ENCODE measurements around the gene KRT77. TPM values are rescaled to one million over a fixed set of nuclear protein-coding genes. Genes with fewer than 3 reads are reported as not detected.

KRT77 gene
- total RNA-seq, 4 donors from 2014 or later = not detected

DNA sequence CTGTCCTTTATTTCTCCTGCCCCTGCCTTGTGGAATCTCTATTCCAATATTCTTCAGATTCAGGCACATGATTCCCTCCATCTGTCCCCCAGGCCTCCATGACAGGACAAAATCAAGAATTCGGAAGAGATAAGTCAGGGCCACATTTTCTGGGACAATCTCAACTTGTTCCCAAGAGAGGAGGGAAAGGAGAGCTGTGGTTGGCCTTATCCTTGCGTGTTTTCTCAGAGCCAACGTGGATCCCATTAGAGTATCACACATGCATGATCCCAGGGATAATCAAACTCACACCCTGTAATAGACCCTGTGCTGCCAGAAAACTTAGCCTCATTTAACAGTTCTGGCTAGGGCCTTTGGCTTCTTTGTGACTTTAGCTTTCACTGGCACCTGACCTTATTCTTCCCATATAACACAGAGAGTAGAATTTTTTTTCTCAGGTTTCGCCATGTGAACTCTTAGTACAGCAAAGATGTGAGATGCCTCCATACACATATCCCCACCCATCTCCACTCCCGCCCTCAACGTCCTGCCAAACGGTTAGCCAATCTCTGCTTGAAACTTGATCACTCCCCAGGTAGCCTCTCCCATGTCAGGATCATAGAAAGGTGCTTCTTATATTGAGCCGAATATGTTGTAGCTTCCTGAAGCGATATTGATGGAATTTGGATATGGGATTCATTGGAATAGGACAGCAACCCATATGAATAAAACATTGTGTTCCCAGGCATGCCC is 16.4 kb downstream of the KRT77 start:
- TF ChIP-seq POLR2A (IDR thresholded peaks at IDR 0.05) = no peak
- TF ChIP-seq, protein P1, sequence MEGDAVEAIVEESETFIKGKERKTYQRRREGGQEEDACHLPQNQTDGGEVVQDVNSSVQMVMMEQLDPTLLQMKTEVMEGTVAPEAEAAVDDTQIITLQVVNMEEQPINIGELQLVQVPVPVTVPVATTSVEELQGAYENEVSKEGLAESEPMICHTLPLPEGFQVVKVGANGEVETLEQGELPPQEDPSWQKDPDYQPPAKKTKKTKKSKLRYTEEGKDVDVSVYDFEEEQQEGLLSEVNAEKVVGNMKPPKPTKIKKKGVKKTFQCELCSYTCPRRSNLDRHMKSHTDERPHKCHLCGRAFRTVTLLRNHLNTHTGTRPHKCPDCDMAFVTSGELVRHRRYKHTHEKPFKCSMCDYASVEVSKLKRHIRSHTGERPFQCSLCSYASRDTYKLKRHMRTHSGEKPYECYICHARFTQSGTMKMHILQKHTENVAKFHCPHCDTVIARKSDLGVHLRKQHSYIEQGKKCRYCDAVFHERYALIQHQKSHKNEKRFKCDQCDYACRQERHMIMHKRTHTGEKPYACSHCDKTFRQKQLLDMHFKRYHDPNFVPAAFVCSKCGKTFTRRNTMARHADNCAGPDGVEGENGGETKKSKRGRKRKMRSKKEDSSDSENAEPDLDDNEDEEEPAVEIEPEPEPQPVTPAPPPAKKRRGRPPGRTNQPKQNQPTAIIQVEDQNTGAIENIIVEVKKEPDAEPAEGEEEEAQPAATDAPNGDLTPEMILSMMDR (IDR thresholded peaks at IDR 0.05) = no peak
- Histone ChIP-seq H3K9me3 (no peaks in the 10 kb centered on the region), H3K27ac (no peak overlapping the region), H3K36me3 (no peaks in the 10 kb centered on the region), H3K4me3 (no peak overlapping the region), H3K27me3 (no peaks in the 10 kb centered on the region), H3K4me1 (no peaks in the 10 kb centered on the region)
- no peak for DNase-seq
- intact Hi-C loops (cut with DNase I; ENCODE audit: low total_unique reads) = no loop called here

DNA sequence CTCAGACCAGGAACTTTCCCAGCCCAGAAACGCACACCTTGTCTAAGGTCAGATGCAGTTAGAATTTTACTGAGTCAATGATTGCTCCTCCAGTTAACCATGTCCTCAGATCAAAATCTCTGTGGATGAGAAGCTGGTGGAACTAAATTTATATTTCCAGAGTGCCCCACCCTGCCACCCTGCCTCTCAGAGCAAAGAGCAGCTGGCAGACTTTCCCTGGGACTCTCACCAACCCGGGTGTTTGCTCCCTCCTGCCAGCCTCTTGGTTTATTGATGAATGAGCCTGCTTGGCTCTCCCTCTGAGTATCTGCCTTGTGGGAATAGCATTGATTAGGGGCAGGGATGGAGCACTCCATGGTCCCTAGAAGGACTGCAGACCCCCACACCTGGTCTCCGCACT is 17.3 kb downstream of the KRT77 start:
- intact Hi-C loops (cut with DNase I; ENCODE audit: low total_unique reads) = no loop called here
- H3K4me3 ChIP-seq = no peak overlapping the region
- no peaks in the 10 kb centered on the region for H3K9me3 ChIP-seq
- H3K4me1 ChIP-seq = no peaks in the 10 kb centered on the region
- no peaks in the 10 kb centered on the region for H3K36me3 ChIP-seq
- H3K27me3 ChIP-seq = no peaks in the 10 kb centered on the region
- TF ChIP-seq, protein P1 (IDR thresholded peaks at IDR 0.05) = no peak
- no peak for TF ChIP-seq POLR2A (IDR thresholded peaks at IDR 0.05)
- no peak overlapping the region for H3K27ac ChIP-seq
- DNase-seq = no peak

DNA sequence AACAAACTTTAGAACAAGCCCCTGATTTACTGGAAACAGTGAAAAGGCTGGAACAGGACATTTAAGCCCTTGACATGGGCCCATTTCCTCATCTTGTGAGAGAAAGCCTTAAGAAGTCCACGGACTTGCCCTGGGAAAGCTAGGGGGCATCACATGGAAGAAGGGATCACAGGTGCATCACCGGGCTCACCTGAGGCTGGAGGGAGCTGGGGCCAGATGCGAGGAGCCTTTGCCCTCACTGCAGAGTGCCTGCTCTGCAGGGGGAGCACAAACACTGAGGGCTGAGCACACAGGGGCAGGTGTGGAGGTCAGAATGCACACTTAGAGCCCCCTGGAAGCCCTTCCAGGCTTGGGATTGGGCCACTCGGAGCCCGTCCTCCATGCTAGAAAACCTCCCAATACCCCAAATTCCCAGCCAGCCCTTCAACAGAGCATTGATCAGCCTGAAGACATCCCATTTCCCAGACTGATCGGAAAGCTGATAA is 17.9 kb downstream of the KRT77 start:
- Histone ChIP-seq H3K36me3 (no peaks in the 10 kb centered on the region), H3K27me3 (no peaks in the 10 kb centered on the region), H3K27ac (no peak overlapping the region), H3K9me3 (no peaks in the 10 kb centered on the region), H3K4me3 (no peak overlapping the region), H3K4me1 (no peaks in the 10 kb centered on the region)
- intact Hi-C loops (cut with DNase I; ENCODE audit: low total_unique reads) = no loop called here
- TF ChIP-seq POLR2A (IDR thresholded peaks at IDR 0.05) = no peak
- TF ChIP-seq, protein P1 (IDR thresholded peaks at IDR 0.05) = no peak
- DNase-seq = no peak

DNA sequence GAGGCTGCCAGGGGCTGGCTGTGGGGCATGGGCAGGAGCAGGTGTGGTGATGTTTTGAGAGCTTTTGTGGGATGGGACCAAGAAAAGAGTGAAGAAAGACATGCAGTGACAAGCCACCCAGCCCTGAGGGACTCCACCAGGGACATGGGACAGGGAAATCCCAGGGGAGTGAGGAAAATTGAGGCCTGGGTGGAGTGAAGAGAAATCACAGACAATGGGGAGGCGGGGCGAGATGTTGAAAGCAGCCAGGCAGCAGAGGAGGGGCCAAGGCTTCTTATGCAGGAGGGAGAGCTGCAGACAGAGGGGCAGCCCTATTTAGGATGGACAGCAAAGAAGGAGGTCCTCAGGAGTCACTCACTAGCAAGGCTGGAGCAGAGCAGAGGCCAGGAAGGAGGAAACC is 18.9 kb downstream of the KRT77 start:
- no peak for DNase-seq
- Histone ChIP-seq H3K9me3 (no peaks in the 10 kb centered on the region), H3K4me1 (no peaks in the 10 kb centered on the region), H3K36me3 (no peaks in the 10 kb centered on the region), H3K27me3 (no peaks in the 10 kb centered on the region), H3K4me3 (no peak overlapping the region), H3K27ac (no peak overlapping the region)
- intact Hi-C loops (cut with DNase I; ENCODE audit: low total_unique reads) = no loop called here
- TF ChIP-seq POLR2A (IDR thresholded peaks at IDR 0.05) = no peak
- TF ChIP-seq, protein P1 (IDR thresholded peaks at IDR 0.05) = no peak

DNA sequence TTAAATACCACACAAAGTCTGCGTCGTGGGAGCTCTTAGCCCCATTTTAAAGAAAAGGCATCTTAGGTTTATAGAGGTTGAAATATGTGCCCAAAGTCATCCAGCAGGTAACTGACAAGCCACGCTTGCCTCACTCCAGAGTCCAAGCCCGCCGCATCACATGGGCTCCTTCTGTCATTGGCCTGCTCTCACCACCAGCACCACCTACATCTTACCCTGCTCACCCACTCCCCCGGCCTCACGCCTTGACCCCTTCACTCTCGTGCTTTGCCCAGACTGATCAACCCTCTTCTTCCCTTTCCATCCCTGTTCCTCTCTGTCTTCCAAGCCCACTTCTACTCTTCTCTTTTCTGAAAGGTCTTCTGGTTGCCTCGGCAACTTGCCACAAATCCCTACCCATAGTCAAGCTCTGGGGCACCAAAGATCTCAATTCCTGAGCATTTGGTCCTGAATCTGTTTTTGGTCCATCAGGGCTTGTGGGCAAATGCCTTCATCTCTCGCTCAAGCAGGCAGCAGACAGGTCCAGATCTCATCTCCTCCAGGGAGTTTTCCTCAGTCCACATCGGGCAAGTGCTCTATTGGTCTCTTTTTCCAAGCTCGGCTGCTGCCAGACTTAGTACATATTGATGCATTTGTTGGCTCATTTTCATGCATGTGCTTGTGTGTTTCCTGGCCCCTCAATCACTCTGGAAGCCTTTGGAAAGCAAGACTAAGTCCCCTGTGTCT is 19.6 kb downstream of the KRT77 start:
- no peaks in the 10 kb centered on the region for H3K27me3 ChIP-seq
- no peak overlapping the region for H3K27ac ChIP-seq
- H3K9me3 ChIP-seq = no peaks in the 10 kb centered on the region
- intact Hi-C loops (cut with DNase I; ENCODE audit: low total_unique reads) = no loop called here
- no peaks in the 10 kb centered on the region for H3K4me1 ChIP-seq
- H3K4me3 ChIP-seq = no peak overlapping the region
- no peaks in the 10 kb centered on the region for H3K36me3 ChIP-seq
- TF ChIP-seq, protein P1 (IDR thresholded peaks at IDR 0.05) = no peak
- no peak for TF ChIP-seq POLR2A (IDR thresholded peaks at IDR 0.05)
- DNase-seq = no peak
